ENCODE measurements around the gene MYG1. TPM values are rescaled to one million over a fixed set of nuclear protein-coding genes. Genes with fewer than 3 reads are reported as not detected.

The MYG1 gene
- total RNA-seq, 1 donor from 2014 or later, result 50.1 TPM

DNA sequence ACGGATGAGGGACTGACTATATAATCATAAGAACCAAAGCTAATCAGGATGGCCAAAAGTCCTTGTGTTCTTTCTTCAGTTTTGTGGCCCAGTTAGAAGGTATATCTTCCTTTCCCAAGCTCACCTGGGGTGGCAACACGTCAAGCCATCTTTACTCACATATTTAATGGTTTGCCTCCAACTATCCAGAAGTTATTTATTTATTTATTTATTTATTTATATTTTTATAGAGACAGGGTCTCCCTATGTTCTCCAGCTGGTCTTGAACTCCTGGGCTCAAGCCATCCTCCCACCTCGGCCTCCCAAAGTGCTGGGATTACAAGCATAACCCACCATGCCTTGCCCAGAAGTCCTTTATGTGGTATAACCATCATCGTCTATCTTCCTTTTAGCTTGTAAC lies 48.4 kb downstream of the MYG1 start:
- Histone ChIP-seq H3K9ac (ENCODE audit: low read depth in 1 of 3, low read length in 3 of 3) (no peak overlapping the region), H3K36me3 (ENCODE audit: control insufficient read depth in 3 of 3, insufficient read depth in 3 of 3, low read length in 3 of 3) (no peaks in the 10 kb centered on the region), H3K27ac (ENCODE audit: low read depth, low read length) (no peak overlapping the region), H3K9me3 (ENCODE audit: control insufficient read depth in 3 of 3, low read length in 3 of 3) (no peaks in the 10 kb centered on the region), H3K27me3 (ENCODE audit: control insufficient read depth in 3 of 3, insufficient read depth in 3 of 3, low read length in 3 of 3) (no peaks in the 10 kb centered on the region), H3K4me1 (ENCODE audit: control insufficient read depth in 3 of 3, insufficient read depth in 3 of 3, low read length in 3 of 3) (peaks cover 12 to 23% (median 20%) of the 10 kb centered on the region in 3 donors), H3K4me3 (ENCODE audit: low read length in 3 of 3) (no peak overlapping the region)

DNA sequence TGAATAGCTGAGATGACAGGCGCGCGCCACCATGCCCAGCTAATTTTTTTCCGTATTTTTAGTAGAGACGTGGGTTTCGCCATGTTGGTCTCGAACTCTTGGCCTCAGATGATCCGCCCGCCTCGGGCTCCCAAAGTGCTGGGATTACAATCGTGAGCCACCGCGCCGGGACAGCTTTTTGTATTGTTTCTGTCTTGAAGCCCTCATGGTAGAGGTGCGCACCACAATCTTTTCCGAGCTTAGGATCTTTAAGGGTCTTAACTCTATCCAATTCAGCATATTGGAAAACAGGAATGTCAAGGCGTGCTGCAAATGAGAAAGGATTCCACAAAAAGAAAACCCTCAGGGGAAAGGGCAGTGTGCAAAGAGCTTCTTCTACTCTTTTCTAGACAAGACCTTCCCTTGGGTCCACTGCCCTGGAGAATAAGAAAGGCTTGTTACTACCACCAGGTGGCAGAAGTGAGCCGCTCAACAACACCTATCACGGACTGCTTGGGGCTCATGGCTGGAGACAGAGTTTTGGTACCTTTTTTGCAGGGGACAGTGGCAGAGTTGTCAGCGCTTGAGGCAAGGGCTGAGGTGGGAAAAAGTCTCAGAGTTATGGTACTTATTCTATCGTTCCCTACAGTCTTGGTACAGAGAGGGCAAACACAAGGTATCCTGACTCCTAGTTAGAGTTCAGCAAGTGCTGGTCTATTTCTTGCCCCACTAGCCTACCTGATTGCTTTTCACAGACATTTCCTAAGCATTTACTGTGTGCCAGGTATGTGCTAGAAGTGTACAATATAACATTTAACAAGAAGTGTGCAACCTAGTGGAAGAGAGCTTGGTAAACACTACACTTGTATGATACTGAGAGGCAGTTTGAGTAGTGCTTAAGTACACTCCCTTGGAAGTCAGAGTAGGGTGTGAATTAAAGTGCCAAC lies 53.1 kb downstream of the MYG1 start:
- Histone ChIP-seq H3K27ac (ENCODE audit: low read depth, low read length) (no peak overlapping the region), H3K4me1 (ENCODE audit: control insufficient read depth in 3 of 3, insufficient read depth in 3 of 3, low read length in 3 of 3) (peaks cover 0 to 5% (median 3%) of the 10 kb centered on the region in 3 donors), H3K36me3 (ENCODE audit: control insufficient read depth in 3 of 3, insufficient read depth in 3 of 3, low read length in 3 of 3) (no peaks in the 10 kb centered on the region), H3K9ac (ENCODE audit: low read depth in 1 of 3, low read length in 3 of 3) (peak overlapping the region in 1 of 3 donors; percentile 47), H3K27me3 (ENCODE audit: control insufficient read depth in 3 of 3, insufficient read depth in 3 of 3, low read length in 3 of 3) (no peaks in the 10 kb centered on the region), H3K9me3 (ENCODE audit: control insufficient read depth in 3 of 3, low read length in 3 of 3) (no peaks in the 10 kb centered on the region), H3K4me3 (ENCODE audit: low read length in 3 of 3) (no peak overlapping the region)

DNA sequence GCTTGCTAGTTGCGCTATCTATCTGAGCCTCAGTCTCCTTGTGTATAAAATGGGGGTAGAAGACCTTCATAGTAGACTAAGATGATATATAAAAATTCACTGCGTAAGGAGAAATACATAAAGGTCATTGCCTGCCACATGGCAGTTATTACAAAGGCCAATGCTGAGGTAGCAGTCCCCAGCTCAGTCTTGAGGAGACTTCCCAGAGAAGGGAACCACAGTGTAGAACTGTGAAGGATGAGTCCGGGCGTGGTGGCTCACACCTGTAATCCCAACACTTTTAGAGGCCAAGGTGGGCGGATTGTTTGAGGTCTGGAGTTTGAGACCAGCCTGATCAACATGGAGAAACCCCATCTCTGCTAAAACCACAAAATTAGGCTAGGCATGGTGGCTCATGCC lies 53.8 kb downstream of the MYG1 start:
- H3K9me3 ChIP-seq (ENCODE audit: control insufficient read depth in 3 of 3, low read length in 3 of 3), result no peaks in the 10 kb centered on the region
- H3K27me3 ChIP-seq (ENCODE audit: control insufficient read depth in 3 of 3, insufficient read depth in 3 of 3, low read length in 3 of 3), result no peaks in the 10 kb centered on the region
- H3K36me3 ChIP-seq (ENCODE audit: control insufficient read depth in 3 of 3, insufficient read depth in 3 of 3, low read length in 3 of 3), result no peaks in the 10 kb centered on the region
- H3K4me1 ChIP-seq (ENCODE audit: control insufficient read depth in 3 of 3, insufficient read depth in 3 of 3, low read length in 3 of 3), result peaks cover 0 to 5% (median 3%) of the 10 kb centered on the region in 3 donors
- no peak overlapping the region for H3K27ac ChIP-seq (ENCODE audit: low read depth, low read length)
- H3K4me3 ChIP-seq (ENCODE audit: low read length in 3 of 3), result no peak overlapping the region
- peak overlapping the region in 1 of 3 donors; percentile 47 for H3K9ac ChIP-seq (ENCODE audit: low read depth in 1 of 3, low read length in 3 of 3)

DNA sequence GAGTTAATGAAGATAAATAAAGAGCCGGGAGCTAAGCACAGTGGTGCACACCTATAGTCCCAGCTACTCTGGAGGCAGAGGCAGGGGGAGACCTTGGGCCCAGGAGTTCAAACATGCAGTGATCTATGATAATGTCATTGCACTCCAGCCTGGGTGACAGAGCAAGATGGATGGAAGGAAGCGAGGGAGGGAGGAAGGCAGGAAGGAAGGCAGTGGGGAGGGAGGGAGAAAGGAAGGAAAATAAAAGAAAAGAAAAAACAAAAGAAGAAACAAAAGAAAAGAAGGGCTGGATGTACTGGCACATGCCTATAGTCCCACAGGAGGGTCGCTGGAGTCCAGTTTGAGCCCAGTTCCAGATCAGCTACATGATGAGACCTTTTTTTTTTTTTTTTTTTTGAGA lies 55.6 kb downstream of the MYG1 start:
- no peaks in the 10 kb centered on the region for H3K36me3 ChIP-seq (ENCODE audit: control insufficient read depth in 3 of 3, insufficient read depth in 3 of 3, low read length in 3 of 3)
- H3K27ac ChIP-seq (ENCODE audit: low read depth, low read length), result no peak overlapping the region
- no peaks in the 10 kb centered on the region for H3K27me3 ChIP-seq (ENCODE audit: control insufficient read depth in 3 of 3, insufficient read depth in 3 of 3, low read length in 3 of 3)
- peaks cover 0 to 5% (median 3%) of the 10 kb centered on the region in 3 donors for H3K4me1 ChIP-seq (ENCODE audit: control insufficient read depth in 3 of 3, insufficient read depth in 3 of 3, low read length in 3 of 3)
- H3K9me3 ChIP-seq (ENCODE audit: control insufficient read depth in 3 of 3, low read length in 3 of 3), result no peaks in the 10 kb centered on the region
- no peak overlapping the region for H3K9ac ChIP-seq (ENCODE audit: low read depth in 1 of 3, low read length in 3 of 3)
- H3K4me3 ChIP-seq (ENCODE audit: low read length in 3 of 3), result no peak overlapping the region

Other genes starting within 250 kb of the MYG1 start
- 21.9 TPM for gene TNS2, start 249.6 kb upstream of the MYG1 start, total RNA-seq
- 13.0 TPM for gene SPRYD3, start 220.3 kb upstream of the MYG1 start, total RNA-seq
- gene IGFBP6, start 202.0 kb upstream of the MYG1 start, total RNA-seq, result 89.8 TPM
- gene SOAT2, start 196.2 kb upstream of the MYG1 start, total RNA-seq, result under 0.01 TPM
- gene ZNF740, start 119.0 kb upstream of the MYG1 start, total RNA-seq, result 16.7 TPM
- gene CSAD, start 118.8 kb upstream of the MYG1 start, total RNA-seq, result 16.7 TPM
- gene ITGB7, start 92.4 kb upstream of the MYG1 start, total RNA-seq, result 1.6 TPM
- 12.5 TPM for gene RARG, start 67.5 kb upstream of the MYG1 start, total RNA-seq
- gene ESPL1, start 31.4 kb upstream of the MYG1 start, total RNA-seq, result 2.6 TPM
- 686 TPM for gene PFDN5, start 4.2 kb upstream of the MYG1 start, total RNA-seq
- 35.5 TPM for gene AAAS, start 21.9 kb downstream of the MYG1 start, total RNA-seq
- not detected for gene SP7, start 36.7 kb downstream of the MYG1 start, total RNA-seq
- 30.3 TPM for gene SP1, start 80.5 kb downstream of the MYG1 start, total RNA-seq
- not detected for gene AMHR2, start 124.2 kb downstream of the MYG1 start, total RNA-seq
- gene PRR13, start 142.0 kb downstream of the MYG1 start, total RNA-seq, result 15.7 TPM
- gene PCBP2, start 152.4 kb downstream of the MYG1 start, total RNA-seq, result 281 TPM
- gene MAP3K12, start 199.8 kb downstream of the MYG1 start, total RNA-seq, result 4.7 TPM
- gene TARBP2, start 201.6 kb downstream of the MYG1 start, total RNA-seq, result 29.7 TPM
- gene NPFF, start 207.8 kb downstream of the MYG1 start, total RNA-seq, result not detected

All from skeletal muscle tissue (tissue), 4 donors.